Amniotic stem cell (primary cell): Measurements from ENCODE around the gene BCAS3.

Experiments used
- DNase-seq: peaks from one replicate; lab custom pipeline; 2025; lab: John Stamatoyannopoulos, UW

The BCAS3 gene

DNA sequence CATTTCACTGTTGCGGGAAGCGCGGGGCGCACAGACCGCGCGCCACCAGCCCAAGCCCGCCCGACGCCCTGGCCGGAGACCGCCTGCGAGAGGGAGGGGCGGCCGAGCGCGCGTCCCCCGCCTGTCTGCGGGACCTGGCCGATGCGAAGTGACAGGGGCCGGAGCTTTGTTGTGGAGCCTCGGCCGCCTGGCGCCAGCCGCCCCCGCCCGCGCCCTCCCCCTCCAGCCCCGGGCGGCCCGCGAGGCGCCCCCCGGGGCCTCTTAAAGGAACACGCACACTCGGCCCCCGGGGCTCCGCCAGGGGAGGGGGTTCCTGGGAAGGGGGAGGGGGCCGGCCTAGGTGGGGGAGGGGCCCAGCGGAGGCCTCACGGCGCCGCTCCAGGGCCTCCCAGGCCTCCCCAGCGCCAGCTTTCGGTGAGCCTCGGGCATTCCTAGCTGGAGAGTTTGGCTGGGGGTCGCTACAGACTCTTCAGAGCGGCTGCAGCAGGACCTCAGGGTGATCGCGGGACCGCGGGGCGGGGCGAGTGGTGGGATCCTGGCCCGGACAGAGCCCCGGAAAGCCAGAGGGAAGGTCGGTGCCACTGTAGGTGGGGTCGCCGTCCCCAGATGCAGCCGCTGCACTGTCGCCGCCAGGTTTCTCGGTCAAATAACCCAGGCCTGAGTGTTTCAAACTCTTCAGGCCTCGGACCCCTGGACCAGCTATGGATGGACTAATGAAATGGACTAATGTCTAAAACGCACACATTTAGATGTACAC, 719.6 kb downstream of the BCAS3 start:
- no peak for DNase-seq

DNA sequence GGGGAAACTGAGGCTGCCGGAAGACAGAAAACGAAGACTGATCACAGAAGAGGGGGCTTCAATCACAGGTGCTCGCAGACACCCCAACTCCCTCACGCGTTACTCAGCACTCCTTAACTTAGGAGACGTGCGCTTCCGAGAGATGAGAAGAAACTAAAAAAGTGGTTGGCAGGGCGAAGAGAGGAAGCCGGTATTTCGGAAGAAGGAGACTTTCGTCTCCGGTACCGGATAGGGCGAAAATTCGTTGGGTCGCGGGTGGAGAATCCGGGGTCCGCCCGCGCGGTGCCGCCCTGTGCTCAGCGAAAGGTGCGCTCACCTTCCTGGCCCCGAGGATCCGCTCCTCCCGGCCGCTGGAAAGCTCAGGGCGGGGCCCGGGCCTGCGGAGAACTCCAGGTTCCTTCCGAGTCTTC, 721.1 kb downstream of the BCAS3 start:
- DNase-seq: no peak

DNA sequence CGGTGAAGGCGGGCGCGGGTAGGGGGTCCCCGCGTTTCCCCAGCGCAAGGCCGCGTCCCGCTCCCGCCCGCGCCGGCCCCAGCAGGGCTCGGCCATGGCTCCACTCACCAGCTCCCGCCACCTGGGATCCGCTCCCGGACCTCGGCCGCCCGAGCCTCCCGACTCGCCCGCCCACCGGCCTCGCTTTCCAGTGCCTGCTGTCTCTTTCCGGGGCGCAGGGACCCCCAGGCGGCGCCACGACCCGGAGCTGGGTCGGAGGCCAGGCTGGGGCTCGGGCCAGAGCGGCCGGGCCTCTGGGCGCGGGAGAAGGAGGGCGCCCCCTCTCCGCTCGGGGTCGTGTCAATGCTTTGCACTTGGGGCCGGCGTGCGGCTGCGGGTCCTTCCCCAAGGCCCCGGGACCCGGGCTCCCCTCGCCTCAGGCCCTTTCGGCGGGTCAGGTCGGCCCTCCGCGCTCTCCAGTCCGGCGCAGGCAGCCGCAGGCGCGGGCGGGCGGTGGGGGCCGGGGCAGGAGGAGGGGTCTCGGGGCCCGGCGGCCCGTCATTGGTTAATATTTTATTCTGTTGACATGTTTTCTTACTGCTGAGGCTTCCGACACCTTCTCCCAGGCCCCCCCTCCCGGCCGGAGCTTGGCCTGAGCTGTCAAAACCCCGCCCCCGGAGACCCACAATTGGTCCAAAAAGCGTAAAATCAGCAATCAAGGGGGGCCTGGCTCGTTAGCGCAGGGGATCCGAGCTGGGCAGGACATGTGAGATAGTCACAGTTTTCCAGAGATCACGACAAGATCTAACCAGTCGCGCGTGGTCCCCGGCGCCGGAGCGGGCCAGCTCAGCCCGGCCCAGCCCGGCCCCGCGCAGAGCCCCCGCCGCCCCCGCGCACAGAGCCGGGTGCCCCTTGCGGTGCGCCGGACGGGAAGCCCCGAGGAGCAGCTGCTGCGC, 721.7 kb downstream of the BCAS3 start, which contains the start of gene TBX2:
Gene TBX2 (plus strand): TSS at position 713 of the 935 bp plus-strand sequence. CDS start 334 bp downstream, outside the sequence.
- peak; percentile 89 for DNase-seq

DNA sequence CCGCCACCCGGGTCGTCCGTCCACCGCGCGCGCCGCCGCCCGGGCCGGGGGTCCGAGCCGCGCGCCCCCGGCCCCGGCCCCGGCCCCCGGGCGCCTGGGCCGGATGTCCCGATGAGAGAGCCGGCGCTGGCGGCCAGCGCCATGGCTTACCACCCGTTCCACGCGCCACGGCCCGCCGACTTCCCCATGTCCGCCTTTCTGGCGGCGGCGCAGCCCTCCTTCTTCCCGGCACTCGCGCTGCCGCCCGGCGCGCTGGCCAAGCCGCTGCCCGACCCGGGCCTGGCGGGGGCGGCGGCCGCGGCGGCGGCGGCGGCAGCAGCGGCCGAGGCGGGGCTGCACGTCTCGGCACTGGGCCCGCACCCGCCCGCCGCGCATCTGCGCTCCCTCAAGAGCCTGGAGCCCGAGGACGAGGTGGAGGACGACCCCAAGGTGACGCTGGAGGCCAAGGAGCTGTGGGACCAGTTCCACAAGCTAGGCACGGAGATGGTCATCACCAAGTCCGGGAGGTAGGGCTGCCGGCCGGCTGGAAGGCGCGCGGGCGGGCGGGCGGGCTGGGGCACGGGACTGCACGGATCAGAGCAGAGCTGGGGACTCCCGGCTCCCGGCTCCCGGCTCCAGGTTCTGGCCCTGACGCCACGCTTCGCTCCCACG, 722.5 kb downstream of the BCAS3 start:
- DNase-seq: no peak

DNA sequence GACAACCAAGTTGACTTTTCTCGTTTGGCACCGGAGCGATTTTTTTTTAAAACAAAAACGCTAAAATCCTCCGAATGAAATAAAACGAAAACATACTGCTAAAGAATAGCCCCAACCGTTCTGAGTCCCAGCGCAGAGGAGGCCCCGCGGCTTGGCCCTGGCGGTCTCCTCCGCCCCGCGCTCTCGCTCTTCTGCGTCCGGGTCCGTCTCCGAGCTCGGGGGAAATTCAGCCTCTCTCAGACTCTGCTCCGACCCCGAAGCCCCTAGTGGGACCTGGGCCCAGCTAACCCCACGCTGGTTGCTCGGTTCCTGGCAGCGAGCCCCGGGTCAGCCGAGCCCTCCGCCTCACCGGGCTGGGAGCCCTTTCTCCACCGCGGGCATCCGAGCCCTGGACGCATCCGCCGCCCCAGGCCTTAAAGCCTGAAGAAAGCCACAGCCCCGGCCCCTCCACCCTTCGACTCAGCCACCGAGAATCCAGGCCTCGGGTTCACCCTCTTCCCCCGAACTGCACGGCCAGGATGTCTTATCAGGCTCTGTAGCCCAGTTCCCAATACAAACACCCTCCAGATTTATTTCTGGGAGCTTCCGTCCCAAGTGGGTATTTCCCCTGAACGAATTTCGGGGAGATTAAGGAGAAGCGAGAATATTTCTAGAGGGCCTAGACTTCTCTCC, 723.2 kb downstream of the BCAS3 start:
- DNase-seq: no peak

DNA sequence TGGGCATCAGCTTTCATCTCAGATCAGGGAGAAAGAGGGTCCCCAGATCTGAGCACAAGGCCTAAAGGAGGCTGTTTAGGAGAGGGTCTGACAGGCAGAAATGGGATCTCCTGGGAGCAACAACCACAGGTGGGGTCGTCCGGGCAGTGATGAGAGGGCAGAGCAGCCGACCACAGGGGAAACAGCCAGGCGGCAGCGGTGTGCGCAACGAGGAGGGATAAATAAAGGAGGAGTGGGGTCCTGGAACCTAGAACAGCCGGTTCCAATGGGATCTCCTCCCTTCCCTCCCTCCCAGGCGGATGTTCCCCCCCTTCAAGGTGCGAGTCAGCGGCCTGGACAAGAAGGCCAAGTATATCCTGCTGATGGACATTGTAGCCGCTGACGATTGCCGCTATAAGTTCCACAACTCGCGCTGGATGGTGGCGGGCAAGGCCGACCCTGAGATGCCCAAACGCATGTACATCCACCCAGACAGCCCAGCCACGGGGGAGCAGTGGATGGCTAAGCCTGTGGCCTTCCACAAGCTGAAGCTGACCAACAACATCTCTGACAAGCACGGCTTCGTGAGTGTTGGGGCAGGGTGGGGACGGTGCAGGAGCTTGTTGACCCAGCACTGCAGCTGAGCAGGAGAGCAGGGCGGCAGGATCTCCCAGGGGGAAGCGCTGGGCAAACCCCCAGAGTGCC, 723.9 kb downstream of the BCAS3 start:
- DNase-seq: no peak

DNA sequence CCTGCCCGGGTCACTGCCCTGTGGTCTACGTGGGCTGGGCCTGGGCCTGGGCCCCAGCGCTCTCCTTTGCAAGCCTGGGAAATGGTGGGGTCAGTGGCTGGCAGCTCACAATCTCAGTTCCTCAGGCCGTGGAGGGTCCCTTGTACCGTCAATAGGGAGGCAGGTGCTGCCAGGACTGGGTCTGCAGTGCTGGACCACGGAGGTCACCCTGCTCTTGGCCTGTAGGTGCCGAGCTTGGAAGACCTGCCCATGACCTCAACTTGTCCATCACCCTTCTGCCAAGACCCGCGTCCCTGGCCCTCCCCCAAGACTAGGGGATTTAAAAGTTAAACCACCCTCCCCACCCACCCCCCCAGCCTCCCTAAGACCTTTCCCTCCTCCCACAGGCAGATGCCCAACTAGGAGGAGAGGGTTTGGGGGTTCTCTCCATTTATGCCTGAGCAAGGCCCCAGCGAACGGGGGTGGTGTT, 724.5 kb downstream of the BCAS3 start:
- DNase-seq: no peak

DNA sequence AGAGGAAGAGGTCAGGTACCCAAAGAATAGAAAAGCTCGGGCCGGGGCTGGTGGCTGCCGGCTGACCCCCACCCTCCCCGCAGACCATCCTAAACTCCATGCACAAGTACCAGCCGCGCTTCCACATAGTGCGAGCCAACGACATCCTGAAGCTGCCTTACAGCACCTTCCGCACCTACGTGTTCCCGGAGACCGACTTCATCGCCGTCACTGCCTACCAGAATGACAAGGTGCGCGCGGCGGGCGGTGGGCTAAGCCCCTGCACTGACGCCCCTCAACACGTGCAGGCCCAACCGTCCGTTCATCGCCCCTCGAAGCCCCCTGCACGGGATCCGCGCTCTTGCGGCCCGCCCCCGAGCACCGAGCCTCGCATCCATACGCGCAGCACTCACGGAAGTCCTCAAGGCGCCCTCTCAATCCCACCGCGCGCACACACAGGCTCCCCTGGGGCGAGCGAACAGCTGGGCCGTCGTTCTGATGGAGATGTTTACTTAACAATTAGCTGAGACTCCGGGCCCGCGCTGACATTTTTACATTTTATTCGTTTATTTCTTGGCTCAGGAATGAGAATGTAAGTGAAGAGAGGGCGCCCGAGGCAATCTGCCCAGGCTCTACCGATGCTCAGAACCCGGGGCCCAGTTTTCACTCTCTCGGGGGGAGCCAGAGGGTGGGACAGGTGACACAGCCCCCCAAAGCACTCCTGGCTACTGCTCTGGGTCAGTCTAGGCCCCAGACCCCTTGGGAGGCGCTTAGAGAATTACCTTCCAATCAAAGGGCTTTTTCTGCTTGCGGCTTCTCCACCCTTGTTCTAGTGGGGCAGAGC, 725.5 kb downstream of the BCAS3 start:
- no peak for DNase-seq

DNA sequence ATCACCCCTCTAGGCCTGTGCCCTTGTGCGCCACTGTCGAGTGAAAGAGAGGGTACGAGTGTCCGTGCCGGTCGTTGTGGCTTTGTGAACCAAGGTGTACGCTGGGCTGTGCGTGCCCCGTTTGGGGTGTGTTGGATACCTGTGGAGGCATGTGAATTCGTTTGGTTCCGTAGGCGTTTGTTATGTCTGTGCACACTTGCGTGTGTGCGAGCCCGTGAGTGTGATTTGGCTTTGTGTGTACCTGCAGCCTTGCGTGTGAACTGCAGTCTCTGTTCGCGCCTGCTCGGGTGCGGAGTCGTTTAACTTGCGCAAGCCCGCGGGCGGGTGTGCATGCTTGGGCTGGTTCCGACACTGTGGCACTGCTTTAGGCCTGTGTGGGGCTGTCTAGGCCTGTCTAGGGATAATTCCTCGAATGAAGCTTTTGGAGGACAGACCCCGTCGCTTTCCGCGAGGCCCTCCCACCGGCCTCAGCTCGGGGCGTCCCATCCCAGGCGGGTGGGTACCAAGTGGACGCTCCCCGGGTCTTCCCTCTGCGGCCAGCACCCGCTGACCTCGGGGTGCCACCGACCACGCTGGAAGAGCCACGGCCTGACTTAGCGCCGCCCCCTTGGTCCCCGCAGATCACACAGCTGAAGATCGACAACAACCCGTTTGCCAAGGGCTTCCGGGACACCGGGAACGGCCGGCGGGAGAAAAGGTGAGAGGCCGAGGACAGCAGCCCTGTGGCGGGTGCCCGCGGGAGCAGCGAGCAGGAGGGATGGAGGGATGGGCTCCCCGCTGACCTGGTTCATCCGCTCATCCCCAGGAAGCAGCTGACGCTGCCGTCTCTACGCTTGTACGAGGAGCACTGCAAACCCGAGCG, 726.4 kb downstream of the BCAS3 start:
- no peak for DNase-seq

DNA sequence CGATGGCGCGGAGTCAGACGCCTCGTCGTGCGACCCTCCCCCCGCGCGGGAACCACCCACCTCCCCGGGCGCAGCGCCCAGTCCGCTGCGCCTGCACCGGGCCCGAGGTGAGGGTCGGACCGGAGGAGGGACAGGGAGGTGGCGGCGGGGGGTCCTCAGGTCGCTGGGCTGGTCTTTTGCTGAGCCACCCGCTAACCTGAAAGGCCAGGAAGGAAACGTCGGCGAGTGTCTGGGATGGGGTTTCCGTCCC, 726.9 kb downstream of the BCAS3 start:
- DNase-seq: no peak

DNA sequence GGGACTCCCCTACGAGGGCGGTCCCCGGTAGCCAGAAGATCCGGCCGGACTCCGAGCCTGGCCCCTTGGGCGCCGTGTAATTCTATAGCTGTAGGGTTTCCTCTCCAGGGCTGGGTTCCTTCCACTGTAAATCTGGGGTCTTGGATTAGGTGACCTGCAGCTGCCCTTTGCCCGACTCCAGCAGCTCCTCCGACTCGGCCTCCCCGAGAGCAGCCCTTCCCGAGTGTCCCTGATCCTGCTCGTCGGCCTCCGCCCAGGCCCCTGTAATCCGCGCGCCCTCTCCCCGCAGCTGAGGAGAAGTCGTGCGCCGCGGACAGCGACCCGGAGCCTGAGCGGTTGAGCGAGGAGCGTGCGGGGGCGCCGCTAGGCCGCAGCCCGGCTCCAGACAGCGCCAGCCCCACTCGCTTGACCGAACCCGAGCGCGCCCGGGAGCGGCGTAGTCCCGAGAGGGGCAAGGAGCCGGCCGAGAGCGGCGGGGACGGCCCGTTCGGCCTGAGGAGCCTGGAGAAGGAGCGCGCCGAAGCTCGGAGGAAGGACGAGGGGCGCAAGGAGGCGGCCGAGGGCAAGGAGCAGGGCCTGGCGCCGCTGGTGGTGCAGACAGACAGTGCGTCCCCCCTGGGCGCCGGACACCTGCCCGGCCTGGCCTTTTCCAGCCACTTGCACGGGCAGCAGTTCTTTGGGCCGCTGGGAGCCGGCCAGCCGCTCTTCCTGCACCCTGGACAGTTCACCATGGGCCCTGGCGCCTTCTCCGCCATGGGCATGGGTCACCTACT, 727.4 kb downstream of the BCAS3 start:
- DNase-seq: no peak

DNA sequence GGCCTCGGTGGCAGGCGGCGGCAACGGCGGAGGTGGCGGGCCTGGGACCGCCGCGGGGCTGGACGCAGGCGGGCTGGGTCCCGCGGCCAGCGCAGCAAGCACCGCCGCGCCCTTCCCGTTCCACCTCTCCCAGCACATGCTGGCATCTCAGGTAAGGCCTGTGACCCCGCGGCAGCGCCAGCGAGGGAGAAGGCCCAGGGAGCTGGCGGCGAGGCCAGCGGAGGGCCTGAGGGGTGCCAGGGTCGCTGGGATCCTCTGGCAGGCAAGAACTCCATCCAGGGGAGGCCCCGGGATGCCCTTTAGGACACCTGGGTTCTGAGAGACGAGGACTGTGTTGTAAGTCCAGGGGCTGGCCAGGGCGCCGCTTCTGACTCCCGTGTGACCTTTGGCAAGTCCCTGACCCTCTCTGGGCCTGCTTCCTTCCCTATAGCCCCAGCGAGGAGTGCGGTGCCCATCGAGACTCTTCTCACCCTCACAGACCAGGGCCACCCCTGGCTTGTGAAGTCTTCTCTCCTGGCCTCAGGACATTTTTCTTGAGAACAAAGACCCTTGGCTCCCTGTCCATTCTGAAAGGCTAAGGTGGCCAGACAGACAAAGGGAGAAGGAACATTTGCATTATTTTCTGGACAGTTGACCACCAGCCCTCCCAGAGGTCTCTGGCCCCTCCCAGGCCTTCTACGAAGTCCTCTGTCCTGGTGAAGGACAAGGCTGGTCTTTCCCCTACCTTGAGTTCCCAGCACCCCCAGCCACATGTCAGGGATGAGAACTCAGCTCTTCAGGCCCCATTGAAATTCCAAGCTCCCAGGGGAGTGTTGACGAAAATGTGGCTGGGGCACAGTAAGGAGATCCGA, 728.3 kb downstream of the BCAS3 start:
- DNase-seq: no peak

DNA sequence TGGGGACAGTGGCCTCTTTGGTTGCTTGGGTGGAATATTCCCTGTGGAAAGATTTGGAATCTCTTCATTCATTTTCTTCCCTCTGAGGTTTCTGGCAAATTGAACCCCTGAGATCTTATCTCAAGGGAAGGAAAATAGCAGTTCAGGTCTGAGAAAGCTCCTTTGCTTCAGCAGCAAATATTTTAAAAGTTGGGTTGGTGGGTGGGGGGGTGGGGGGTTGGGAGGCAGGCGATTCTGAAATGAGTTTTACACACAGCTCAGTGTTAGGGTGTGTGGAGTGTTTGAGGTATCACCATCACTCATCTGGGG, 728.8 kb downstream of the BCAS3 start:
- no peak for DNase-seq

DNA sequence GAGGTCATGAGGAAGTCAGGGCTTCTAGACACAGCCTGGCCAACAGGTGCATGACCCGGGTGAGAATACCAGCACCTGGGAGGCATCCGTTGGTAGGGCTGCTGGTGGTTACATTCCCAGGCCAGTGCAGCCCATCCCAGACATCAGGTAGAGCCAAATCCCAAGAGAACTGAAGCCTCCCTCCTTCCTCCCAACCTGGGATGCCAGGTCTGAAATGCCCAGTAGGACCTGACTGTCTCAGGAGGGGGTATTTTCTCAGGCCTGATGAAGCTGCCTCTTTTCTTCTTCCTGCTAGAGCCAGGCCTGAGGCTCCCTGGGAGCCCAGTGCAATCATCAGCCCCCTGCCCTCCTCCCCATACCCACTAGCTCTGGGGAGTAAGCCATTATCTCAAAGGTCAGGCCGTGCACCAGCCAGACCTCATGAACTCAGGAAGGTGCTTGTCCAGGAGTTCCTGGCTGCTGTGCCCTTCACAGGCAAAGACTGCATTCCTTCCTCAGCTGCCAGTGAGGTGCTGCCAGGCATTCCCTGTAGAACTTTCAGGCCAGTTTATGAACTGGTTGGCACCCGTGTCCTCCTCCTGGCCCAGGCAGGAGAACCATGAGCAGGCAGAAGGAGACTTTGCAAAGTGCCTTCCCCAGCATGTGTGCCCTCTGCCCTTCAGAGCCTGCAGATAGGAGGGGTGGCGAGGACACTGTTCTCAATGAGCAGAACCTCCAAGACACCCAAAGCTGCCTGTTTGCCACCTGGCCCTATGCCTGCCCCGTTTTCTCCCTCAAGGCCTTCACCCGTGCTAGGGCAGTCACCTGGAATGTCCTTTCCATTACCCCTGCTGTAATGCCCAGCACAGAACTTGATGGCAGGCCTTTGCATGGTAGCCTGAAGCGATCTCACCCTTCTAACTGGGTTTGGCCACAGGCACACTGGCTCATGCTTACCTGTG, 729.6 kb downstream of the BCAS3 start:
- DNase-seq: no peak

DNA sequence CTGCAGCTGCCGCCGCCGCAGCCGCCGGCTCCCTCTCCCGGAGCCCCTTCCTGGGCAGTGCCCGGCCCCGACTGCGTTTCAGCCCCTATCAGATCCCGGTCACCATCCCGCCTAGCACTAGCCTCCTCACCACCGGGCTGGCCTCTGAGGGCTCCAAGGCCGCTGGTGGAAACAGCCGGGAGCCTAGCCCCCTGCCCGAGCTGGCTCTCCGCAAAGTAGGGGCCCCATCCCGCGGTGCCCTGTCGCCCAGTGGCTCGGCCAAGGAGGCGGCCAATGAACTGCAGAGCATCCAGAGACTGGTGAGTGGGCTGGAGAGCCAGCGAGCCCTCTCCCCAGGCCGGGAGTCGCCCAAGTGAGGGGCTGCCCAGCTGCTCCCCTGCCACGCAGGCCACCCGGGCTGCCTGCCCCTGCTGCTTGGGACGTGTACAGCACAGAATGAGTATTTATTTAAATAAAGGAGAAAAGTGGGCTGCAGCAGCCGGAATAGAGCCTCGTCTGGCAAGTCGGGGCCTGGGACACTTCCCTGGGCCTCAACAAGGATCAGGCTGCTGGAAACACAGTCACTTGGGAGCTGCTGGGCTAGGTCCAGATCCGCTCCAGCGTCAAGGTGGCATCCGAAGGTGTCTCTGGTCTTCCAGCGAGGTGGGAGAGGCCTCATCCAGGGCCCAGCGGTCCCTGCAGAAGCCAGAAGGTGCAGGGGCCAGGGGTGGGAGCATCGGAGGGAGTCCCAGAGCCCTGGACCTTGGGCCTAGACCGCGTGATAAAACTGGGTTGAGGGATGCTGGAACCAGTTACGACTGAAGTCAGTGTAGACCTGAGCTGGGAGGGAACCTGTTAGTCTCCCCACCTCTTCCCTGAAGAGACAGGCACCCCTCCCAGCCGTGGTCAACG, 730.7 kb downstream of the BCAS3 start:
- no peak for DNase-seq
